GM12878 (cell line): ENCODE results near the gene NELL1. TPM values are rescaled to one million over a fixed set of nuclear protein-coding genes. Genes with fewer than 3 reads are reported as not detected.

Experiments
- ATAC-seq: fragments of 200-7000 bp; cut with Tn5 transposase; 3 replicates; pipeline ENCODE4 v1.9.1; 2020; ENCODE audit warnings: mild to moderate bottlenecking, moderate library complexity
- BruUV-seq: library from RNA; stranded (reverse); fragments of 400-500 nt; replicated peaks from 2 replicates; lab custom pipeline; 2021; lab: Mats Ljungman, UMichigan
- CTCF ChIA-PET: fragments of 300-600 bp; sonication (Branson Sonifier 250); formaldehyde crosslinking; extraction: SDS; loops from one replicate; lab custom pipeline; 2021; ENCODE audit warnings: inconsistent platforms; lab: Yijun Ruan, JAX
- POLR2A ChIA-PET: fragments of 350-600 bp; formaldehyde crosslinking; extraction: SDS; loops from one replicate; lab custom pipeline; 2021; ENCODE audit warnings: inconsistent platforms; lab: Charles Lee
- RAD21 ChIA-PET: fragments of 300-600 bp; sonication (Branson Sonifier 250); formaldehyde crosslinking; loops from one replicate; lab custom pipeline; 2023; ENCODE audit warnings: antibody characterized with exemption; ENCODE audit not compliant: unreplicated experiment; lab: Charles Lee
- SMC1A ChIA-PET: fragments of 300-600 bp; sonication (Branson Sonifier 250); formaldehyde crosslinking; loops from one replicate; lab custom pipeline; 2023; ENCODE audit not compliant: unreplicated experiment, uncharacterized antibody; lab: Charles Lee
- DNase-seq: peaks from one replicate; pipeline ENCODE4 v3.0.0-alpha.2; 2011; ENCODE audit warnings: low read depth, low spot score
- FAIRE-seq: peaks from 3 replicates; lab custom pipeline; 2011; peaks lifted over from hg19 to GRCh38; lab: Jason Lieb, UNC
- H2AFZ ChIP-seq: 2 replicates; pipeline ENCODE4 v1.6.0; 2011; ENCODE audit warnings: low read depth, low read length, control low read depth; ENCODE audit not compliant: control insufficient read depth
- H3K27ac ChIP-seq: 2 replicates; pipeline ENCODE4 v1.5.1; 2011; ENCODE audit warnings: control low read depth; ENCODE audit not compliant: control insufficient read depth, insufficient read depth
- H3K27me3 ChIP-seq, 2 experiments: replicated peaks in 1 of 2; 2 replicates each; pipeline versions ENCODE4 v1.6.0 to v1.6.1; 2011; ENCODE audit warnings: low read length in 1 of 2; ENCODE audit not compliant: control insufficient read depth in 2 of 2, insufficient read depth in 2 of 2
- H3K36me3 ChIP-seq, 2 experiments: 2 replicates each; pipeline ENCODE4 v1.5.1; 2011; ENCODE audit warnings: low read length in 1 of 2; ENCODE audit not compliant: control insufficient read depth in 2 of 2, insufficient read depth in 2 of 2
- H3K4me1 ChIP-seq: 2 replicates; pipeline ENCODE4 v1.6.1; 2011; ENCODE audit warnings: mild to moderate bottlenecking, low read length, moderate library complexity, mixed read lengths; ENCODE audit not compliant: control insufficient read depth, insufficient read depth
- H3K4me2 ChIP-seq: 2 replicates; pipeline ENCODE4 v1.6.0; 2011; ENCODE audit warnings: control low read depth; ENCODE audit not compliant: control insufficient read depth, insufficient read depth
- H3K4me3 ChIP-seq: fragments of 200-600 bp; sonication (generic); 2 replicates; pipeline ENCODE4 v1.5.1; 2016
- H3K79me2 ChIP-seq: 2 replicates; pipeline ENCODE4 v1.6.0; 2011; ENCODE audit warnings: low read length; ENCODE audit not compliant: control insufficient read depth, insufficient read depth
- H3K9ac ChIP-seq: 2 replicates; pipeline ENCODE4 v1.8.0; 2011; ENCODE audit warnings: low read length, control low read depth, mixed read lengths; ENCODE audit not compliant: control insufficient read depth, insufficient read depth
- H3K9me3 ChIP-seq: replicated peaks from 3 replicates; pipeline ENCODE4 v1.5.1; 2011; ENCODE audit warnings: mild to moderate bottlenecking, low read length; ENCODE audit not compliant: control insufficient read depth, insufficient read depth
- H4K20me1 ChIP-seq: 2 replicates; pipeline ENCODE4 v1.6.0; 2011; ENCODE audit not compliant: control insufficient read depth, insufficient read depth
- ATF7 ChIP-seq: fragments of 450-650 bp; IDR thresholded peaks from 2 replicates; pipeline ENCODE4 v1.6.1; 2016; ENCODE audit warnings: low read depth, mild to moderate bottlenecking
- BMI1 ChIP-seq: fragments of 450-650 bp; IDR thresholded peaks from 2 replicates; pipeline ENCODE4 v1.6.1; 2016; ENCODE audit warnings: mild to moderate bottlenecking, moderate library complexity, borderline replicate concordance
- E2F4 ChIP-seq: IDR thresholded peaks from 2 replicates; pipeline ENCODE4 v1.6.1; 2012; ENCODE audit warnings: low read depth, low read length, improper control_type of control experiment
- E4F1 ChIP-seq: fragments of 450-650 bp; IDR thresholded peaks from 2 replicates; pipeline ENCODE4 v1.6.1; 2018; ENCODE audit warnings: borderline replicate concordance, mild to moderate bottlenecking; ENCODE audit not compliant: partially characterized antibody
- FOS ChIP-seq: IDR thresholded peaks from 3 replicates; pipeline ENCODE4 v1.6.1; 2011; ENCODE audit warnings: borderline replicate concordance; ENCODE audit not compliant: insufficient read length; ENCODE audit errors: extremely low read depth
- IKZF2 ChIP-seq, 2 experiments: fragments of 450-650 bp; IDR thresholded peaks; 2 replicates each; pipeline ENCODE4 v1.6.1; 2017; ENCODE audit warnings: mild to moderate bottlenecking in 2 of 2, moderate library complexity in 2 of 2
- MAX ChIP-seq: IDR thresholded peaks from 2 replicates; pipeline ENCODE4 v1.6.1; 2012; ENCODE audit warnings: low read depth, low read length, improper control_type of control experiment
- MEF2A ChIP-seq: IDR thresholded peaks from 2 replicates; pipeline ENCODE4 v1.6.1; 2011; ENCODE audit warnings: low read depth, mild to moderate bottlenecking, low read length, moderate library complexity; ENCODE audit not compliant: insufficient read depth
- MLLT1 ChIP-seq: fragments of 450-650 bp; IDR thresholded peaks from 2 replicates; pipeline ENCODE4 v1.6.1; 2016; ENCODE audit warnings: mild to moderate bottlenecking
- POLR2AphosphoS5 ChIP-seq: IDR thresholded peaks from 2 replicates; pipeline ENCODE4 v1.6.1; 2011; ENCODE audit warnings: mild to moderate bottlenecking, low read length, inconsistent platforms
- SIX5 ChIP-seq: IDR thresholded peaks from 2 replicates; pipeline ENCODE4 v1.6.1; 2011; ENCODE audit warnings: mild to moderate bottlenecking, low read depth, low read length, moderate library complexity; ENCODE audit not compliant: severe bottlenecking
- SMC3 ChIP-seq: IDR thresholded peaks from 2 replicates; pipeline ENCODE4 v1.6.1; 2011; ENCODE audit warnings: low read length, improper control_type of control experiment, borderline replicate concordance
- SRF ChIP-seq, 2 experiments: IDR thresholded peaks; 2 replicates each; pipeline ENCODE4 v1.6.1; 2011; ENCODE audit warnings: low read depth in 2 of 2, low read length in 2 of 2, mild to moderate bottlenecking in 1 of 2, moderate library complexity in 1 of 2
- WGBS: methylation state at CpG from one replicate; pipeline ENCODE4 v1.1.6; 2016; ENCODE audit warnings: low lambda C conversion rate; ENCODE audit not compliant: insufficient replicate concordance, insufficient coverage; ENCODE audit errors: missing lambda C conversion rate; 5-methylcytosine and 5-hydroxymethylcytosine counted together
- in situ Hi-C: fragments of 300-500 bp; cut with MboI; formaldehyde crosslinking; loops from 9 replicates; pipeline ENCODE4 v1.14.3; 2018; ENCODE audit warnings: mixed read lengths
- intact Hi-C: fragments of 100-400 bp; cut with micrococcal nuclease; formaldehyde crosslinking; loops from one replicate; pipeline ENCODE4 v1.14.2; 2022; ENCODE audit not compliant: unreplicated experiment
- polyA plus RNA-seq, 11 experiments: library from polyadenylated mRNA; depleted of rRNA in 4 of 11; unstranded in 6 of 11; stranded (reverse) in 5 of 11; fragments of >200 nt; fragmentation: Nextera tagmentation in 4 of 11; fragmentation: Illumina TruSeq in 1 of 11; extraction: Ambion mirVana in 4 of 11; extraction: Trizol in 1 of 11; gene quantifications; 1 replicate in 1 of 11; 2 replicates in 10 of 11; pipeline versions ENCODE4 v1.2.1 to v1.2.3, GENCODE V29; 2011 to 2016; ENCODE audit warnings: inconsistent platforms in 2 of 11, missing spikeins in 2 of 11, low read depth in 1 of 11
- total RNA-seq, 4 experiments: library from RNA; depleted of rRNA in 3 of 4; stranded (reverse); fragments of >200 nt in 3 of 4; fragmentation: Illumina TruSeq in 1 of 4; extraction: Trizol in 1 of 4; gene quantifications; 2 replicates each; pipeline versions ENCODE4 v1.2.1 to v1.2.3, GENCODE V29; 2013 to 2021

NELL1 gene
- total and polyA plus RNA-seq, 10 of the 15 experiments (the other 5 are each of a cell fraction or from before 2014, with no cell fraction given) = 0.02 to 0.12 TPM; not detected in 8

- SMC1A ChIA-PET = no interaction called here
- WGBS = 0% methylated on average over 2 of the region's 2 CpGs
- H3K79me2 ChIP-seq = no peaks in the 10 kb centered on the region
- TF ChIP-seq ATF7 (no peak), BMI1 (no peak), IKZF2 (IDR thresholded peaks at IDR 0.05) (no peak), FOS (no peak), SMC3 (no peak), E2F4 (no peak), MAX (no peak), E4F1 (no peak), POLR2AphosphoS5 (no peak), SIX5 (no peak), MEF2A (no peak), SRF (IDR thresholded peaks at IDR 0.05; ENCODE audit: low read depth in 2 of 2, low read length in 2 of 2) (no peak), MLLT1 (no peak)
- no peak overlapping the region for H2AFZ ChIP-seq
- RAD21 ChIA-PET = no interaction called here
- FAIRE-seq = no peak
- H3K9ac ChIP-seq = no peak overlapping the region
- no peaks in the 10 kb centered on the region for H3K36me3 ChIP-seq
- H4K20me1 ChIP-seq = no peaks in the 10 kb centered on the region
- in situ Hi-C loops = no loop called here
- ATAC-seq = no peak
- H3K4me3 ChIP-seq = no peak overlapping the region
- no peaks in the 10 kb centered on the region for H3K9me3 ChIP-seq
- DNase-seq = no peak
- no peak overlapping the region for H3K4me2 ChIP-seq
- CTCF ChIA-PET = no interaction called here
- no peak overlapping the region for H3K27ac ChIP-seq
- no peaks in the 10 kb centered on the region for H3K27me3 ChIP-seq
- intact Hi-C loops = no loop called here
- POLR2A ChIA-PET = no interaction called here
- no peaks in the 10 kb centered on the region for H3K4me1 ChIP-seq
- no TSS peak for BruUV-seq
Observed at GRCh38 chr11:20824773-20825172, 155.4 kb downstream of the NELL1 start.
